DND-41 (cell line): ENCODE data around the gene GPHN.
"Not testable (repeated sequence)": the region's sequence is repeated elsewhere in the genome, so short reads cannot be mapped to it uniquely, and the experiment has no call there.

ENCODE experiments used
- ATAC-seq: fragments of 200-7000 bp; cut with Tn5 transposase; 3 replicates; pipeline ENCODE4 v1.9.1; 2021; ENCODE audit warnings: low read depth; ENCODE audit not compliant: insufficient read depth
- DNase-seq: peaks from one replicate; pipeline ENCODE4 v3.0.0-alpha.2; 2020
- H2AFZ ChIP-seq: 2 replicates; pipeline ENCODE4 v1.6.0; 2012; ENCODE audit warnings: low read depth, low read length
- H3K27ac ChIP-seq: 2 replicates; pipeline ENCODE4 v1.5.1; 2012; ENCODE audit warnings: low read length, inconsistent platforms
- H3K27me3 ChIP-seq: fragments of 200-600 bp; sonication (generic); 2 replicates; pipeline ENCODE4 v1.6.0; 2012; ENCODE audit warnings: low read length, mild to moderate bottlenecking, inconsistent platforms; ENCODE audit not compliant: insufficient read depth, poor library complexity
- H3K36me3 ChIP-seq: 2 replicates; pipeline ENCODE4 v1.5.1; 2012; ENCODE audit warnings: low read length, inconsistent platforms; ENCODE audit not compliant: insufficient read depth
- H3K4me1 ChIP-seq: 2 replicates; pipeline ENCODE4 v1.5.1; 2012; ENCODE audit warnings: mild to moderate bottlenecking, low read length; ENCODE audit not compliant: insufficient read depth
- H3K4me2 ChIP-seq: 2 replicates; pipeline ENCODE4 v1.6.0; 2012; ENCODE audit warnings: mild to moderate bottlenecking, moderate library complexity, low read length, inconsistent platforms; ENCODE audit not compliant: insufficient read depth
- H3K4me3 ChIP-seq, 2 experiments: fragments of 200-600 bp in 1 of 2; shearing (Covaris generic) in 1 of 2; 2 replicates each; pipeline ENCODE4 v1.5.1; 2012 to 2016; ENCODE audit warnings: inconsistent platforms in 2 of 2, low read length in 2 of 2, mild to moderate bottlenecking in 2 of 2, low read depth in 1 of 2, moderate library complexity in 1 of 2
- H3K79me2 ChIP-seq: 2 replicates; pipeline ENCODE4 v1.6.0; 2012; ENCODE audit warnings: low read length, inconsistent platforms; ENCODE audit not compliant: insufficient read depth
- H3K9ac ChIP-seq: 2 replicates; pipeline ENCODE4 v1.6.0; 2012; ENCODE audit warnings: low read depth, mild to moderate bottlenecking, inconsistent platforms, low read length, moderate library complexity
- H3K9me3 ChIP-seq: 2 replicates; pipeline ENCODE4 v1.5.1; 2012; ENCODE audit warnings: low read length, moderate library complexity, mild to moderate bottlenecking, inconsistent platforms; ENCODE audit not compliant: insufficient read depth, severe bottlenecking
- H4K20me1 ChIP-seq: 2 replicates; pipeline ENCODE4 v1.6.0; 2012; ENCODE audit warnings: low read length; ENCODE audit not compliant: insufficient read depth
- CTCF ChIP-seq: IDR thresholded peaks from 2 replicates; pipeline ENCODE4 v1.5.1; 2012; ENCODE audit warnings: borderline replicate concordance, low read length, moderate library complexity, mild to moderate bottlenecking; ENCODE audit not compliant: poor library complexity, severe bottlenecking; ENCODE audit errors: extremely low read depth
- EZH2 ChIP-seq: IDR thresholded peaks from 3 replicates; pipeline ENCODE4 v1.6.1; 2012; ENCODE audit warnings: borderline replicate concordance, low read depth, mild to moderate bottlenecking, moderate library complexity, low read length, inconsistent platforms; ENCODE audit not compliant: severe bottlenecking

GPHN gene

GRCh38 chr14:66575939-66576338, 68.0 kb downstream of the GPHN start:
- DNase-seq: no peak
- Histone ChIP-seq H3K27ac (no peak overlapping the region), H4K20me1 (no peaks in the 10 kb centered on the region), H3K4me2 (no peak overlapping the region), H3K36me3 (0 out of 2 replicates have a peak, but pooled peaks cover 11% of the 10 kb centered on the region), H3K9me3 (peaks cover 28% of the 10 kb centered on the region), H3K4me3 (no peak overlapping the region), H3K4me1 (no peaks in the 10 kb centered on the region), H3K27me3 (no peaks in the 10 kb centered on the region), H3K79me2 (peaks cover 22% of the 10 kb centered on the region), H3K9ac (no peak overlapping the region), H2AFZ (no peak overlapping the region)
- TF ChIP-seq EZH2: no peak
- TF ChIP-seq CTCF: no peak
- ATAC-seq: no peak

GRCh38 chr14:66587753-66588152, 79.8 kb downstream of the GPHN start:
- not testable (repeated sequence) for H3K4me1 ChIP-seq, H3K27me3 ChIP-seq, H3K9me3 ChIP-seq, H2AFZ ChIP-seq, H3K4me3 ChIP-seq, H3K9ac ChIP-seq, H3K36me3 ChIP-seq, H3K79me2 ChIP-seq, ATAC-seq, H4K20me1 ChIP-seq, DNase-seq, H3K27ac ChIP-seq, H3K4me2 ChIP-seq

GRCh38 chr14:66595394-66595793, 87.4 kb downstream of the GPHN start:
- ATAC-seq (no peak), DNase-seq (no peak)
- Histone ChIP-seq H3K4me2 (no peak overlapping the region), H3K79me2 (peaks cover 4% of the 10 kb centered on the region; the same call in 1 of the 2 replicates), H4K20me1 (no peaks in the 10 kb centered on the region), H3K4me3 (no peak overlapping the region), H3K9ac (no peak overlapping the region), H3K9me3 (peaks cover 16% of the 10 kb centered on the region), H3K36me3 (no peaks in the 10 kb centered on the region), H3K4me1 (no peaks in the 10 kb centered on the region), H3K27ac (no peak overlapping the region), H2AFZ (no peak overlapping the region), H3K27me3 (no peaks in the 10 kb centered on the region)
- TF ChIP-seq EZH2 (no peak), CTCF (no peak)

- H3K4me2 ChIP-seq: no peak overlapping the region
Observed at GRCh38 chr14:66596241-66596985, 88.5 kb downstream of the GPHN start.

More at GRCh38 chr14:66596241-66596985, 88.5 kb downstream of the GPHN start:
- Histone ChIP-seq H3K9ac (no peak overlapping the region), H3K36me3 (no peaks in the 10 kb centered on the region), H3K4me3 (no peak overlapping the region), H3K27ac (no peak overlapping the region), H3K27me3 (no peaks in the 10 kb centered on the region), H3K79me2 (peaks cover 4% of the 10 kb centered on the region; the same call in 1 of the 2 replicates), H3K9me3 (peaks cover 16% of the 10 kb centered on the region), H3K4me1 (no peaks in the 10 kb centered on the region), H2AFZ (no peak overlapping the region), H4K20me1 (no peaks in the 10 kb centered on the region)
- DNase-seq: no peak
- TF ChIP-seq EZH2: no peak
- no peak for TF ChIP-seq CTCF
- no peak for ATAC-seq
